HG03432 (cell line): ENCODE results near the gene TCAP.
A peak's percentile ranks its signal among the peaks of the same experiment; 100 is the strongest.

Experiments
- ATAC-seq: cut with Tn5 transposase; IDR thresholded peaks from one replicate; pipeline ENCODE4 v1.9.1; 2021; ENCODE audit warnings: mild to moderate bottlenecking, moderate library complexity; ENCODE audit not compliant: unreplicated experiment

The TCAP gene

GRCh38 chr17:39666231-39666600, 1.1 kb downstream of the TCAP start:
- ATAC-seq, result no peak

- no peak for ATAC-seq
These were observed 1.6 kb downstream of the TCAP start for GRCh38 chr17:39666601-39667261.

DNA sequence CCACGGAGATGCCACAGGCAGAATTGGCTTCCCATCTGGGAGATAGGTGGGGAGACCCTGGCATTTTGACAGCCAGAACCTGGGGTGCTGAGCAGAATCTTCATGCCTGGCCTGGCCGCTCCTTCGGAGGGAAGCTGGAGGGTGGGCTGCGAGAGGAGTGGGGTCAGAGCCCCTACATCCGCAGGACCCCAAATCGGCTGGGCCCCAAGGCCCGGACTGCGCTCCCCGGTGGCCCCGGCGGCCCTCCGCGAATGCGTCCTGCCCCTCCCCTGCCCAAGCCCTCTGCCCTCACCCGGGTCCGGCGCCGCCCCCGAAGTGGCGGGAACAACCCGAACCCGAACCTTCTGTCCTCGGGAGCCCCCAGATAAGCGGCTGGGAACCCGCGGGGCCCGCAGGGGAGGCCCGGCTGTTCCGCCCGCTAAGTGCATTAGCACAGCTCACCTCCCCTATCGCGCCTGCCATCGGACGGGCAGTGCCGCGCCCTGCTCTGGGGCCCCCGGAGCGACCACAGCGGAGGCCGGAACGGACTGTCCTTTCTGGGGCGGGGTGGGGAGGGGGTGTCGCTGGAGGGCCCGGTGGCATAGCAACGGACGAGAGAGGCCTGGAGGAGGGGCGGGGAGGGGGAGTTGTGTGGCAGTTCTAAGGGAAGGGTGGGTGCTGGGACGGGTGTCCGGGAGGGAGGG, 2.3 kb downstream of the TCAP start:
- ATAC-seq, result no peak

- no peak for ATAC-seq
These were observed 3.1 kb downstream of the TCAP start, which contains the start of gene PNMT for GRCh38 chr17:39667945-39668924. PNMT (plus strand) TSS chr17:39668453; CDS start chr17:39668476, 23 bp downstream.

- ATAC-seq, result no peak
These were observed 5.0 kb downstream of the TCAP start for GRCh38 chr17:39669897-39670735.

DNA sequence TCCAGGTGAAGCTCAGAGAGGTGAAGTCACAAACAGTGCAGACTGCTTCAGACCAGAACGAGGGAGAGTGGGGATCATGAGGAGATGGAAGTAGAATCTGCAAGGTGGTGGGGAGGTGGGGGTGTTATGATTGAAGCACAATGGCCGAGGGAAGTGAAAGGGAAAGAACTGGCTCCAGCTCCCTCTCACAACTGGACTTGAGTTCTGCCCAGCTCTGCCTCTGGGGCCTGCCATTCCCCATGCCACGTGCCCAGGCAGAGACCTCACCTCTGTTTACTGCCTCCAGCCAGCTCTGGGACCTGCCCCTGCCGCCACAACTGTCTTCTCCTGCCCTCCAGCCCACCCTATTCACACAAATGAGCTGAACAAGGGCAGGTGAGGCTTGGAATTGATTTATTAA, 5.6 kb downstream of the TCAP start:
- ATAC-seq, result no peak

DNA sequence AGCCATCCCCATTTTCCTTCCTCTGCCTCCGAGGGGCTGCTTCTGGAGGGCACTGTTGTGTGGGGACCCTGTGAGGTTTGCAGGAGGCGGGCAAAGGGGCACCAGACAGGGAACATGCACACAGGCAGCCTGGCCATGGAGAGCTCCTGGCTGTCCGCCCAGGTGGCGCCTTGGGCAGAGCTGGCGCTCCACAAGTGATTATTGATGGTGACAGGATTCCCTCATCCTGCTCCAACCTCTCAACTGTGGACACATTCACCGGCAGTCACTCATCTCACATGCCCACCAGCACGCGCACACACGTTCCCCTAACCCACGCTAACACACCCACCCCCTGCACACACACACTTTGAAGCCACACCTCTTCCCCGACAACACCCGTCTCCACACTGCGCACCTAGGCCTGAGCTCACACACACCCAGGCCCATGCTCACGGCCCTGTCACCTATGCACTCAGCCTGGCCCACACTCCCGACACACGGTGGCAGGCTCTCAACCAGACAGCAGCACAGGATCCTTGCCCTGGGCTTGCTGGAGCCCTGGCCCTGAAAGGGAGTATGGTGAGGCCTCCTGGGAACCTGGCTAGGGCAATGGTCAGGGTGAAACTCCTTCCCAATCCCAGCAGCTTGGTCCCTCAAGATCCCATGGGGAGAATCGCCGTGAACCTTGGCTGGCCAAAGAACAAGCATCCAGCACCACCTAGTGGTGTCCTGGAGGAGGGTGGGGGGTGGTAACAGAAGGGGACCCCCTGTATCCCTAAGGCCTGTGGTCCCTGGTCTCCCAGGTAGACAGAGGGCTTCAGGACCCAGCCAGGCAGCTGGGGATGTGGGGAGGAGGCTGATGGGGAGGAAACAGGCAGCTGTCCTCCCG, 6.7 kb downstream of the TCAP start:
- no peak for ATAC-seq

GRCh38 chr17:39672522-39673334, 7.6 kb downstream of the TCAP start:
- ATAC-seq, result no peak

DNA sequence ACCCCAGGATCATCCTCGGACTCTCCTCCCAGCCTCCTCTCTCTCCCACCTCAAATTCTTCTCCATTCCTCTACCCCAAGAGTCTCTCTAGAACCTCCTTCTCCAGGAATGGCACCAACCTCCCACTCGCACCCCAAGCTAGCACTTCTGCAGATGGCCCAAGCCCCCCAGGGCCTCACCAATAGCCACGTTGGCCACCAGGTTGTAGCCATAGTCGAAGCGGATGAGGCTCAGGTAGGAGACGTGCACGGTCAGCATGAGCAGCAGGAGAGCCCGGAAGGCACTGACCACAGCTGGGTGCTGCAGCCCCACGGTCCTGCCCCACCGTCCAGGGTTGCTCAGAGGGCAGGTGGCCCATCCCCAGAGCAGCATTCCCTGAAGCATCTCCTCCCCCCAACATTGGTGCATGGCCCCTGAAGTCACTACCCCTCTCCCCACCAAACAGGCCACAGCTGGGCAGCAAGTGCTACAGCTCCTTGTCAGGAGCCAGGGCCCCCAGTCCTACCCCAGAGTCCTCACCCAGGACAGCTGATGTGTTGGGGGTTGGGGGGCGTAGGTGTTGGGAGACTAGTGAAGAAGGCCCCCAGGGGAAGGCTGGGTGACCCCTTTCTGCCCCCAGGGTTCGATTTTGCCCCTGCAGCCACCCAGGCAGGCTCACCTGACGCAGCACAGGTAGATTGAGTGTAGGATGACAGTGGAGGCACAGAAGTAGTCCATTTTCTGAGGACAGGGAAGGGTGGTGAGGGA, 8.4 kb downstream of the TCAP start:
- ATAC-seq, result no peak

DNA sequence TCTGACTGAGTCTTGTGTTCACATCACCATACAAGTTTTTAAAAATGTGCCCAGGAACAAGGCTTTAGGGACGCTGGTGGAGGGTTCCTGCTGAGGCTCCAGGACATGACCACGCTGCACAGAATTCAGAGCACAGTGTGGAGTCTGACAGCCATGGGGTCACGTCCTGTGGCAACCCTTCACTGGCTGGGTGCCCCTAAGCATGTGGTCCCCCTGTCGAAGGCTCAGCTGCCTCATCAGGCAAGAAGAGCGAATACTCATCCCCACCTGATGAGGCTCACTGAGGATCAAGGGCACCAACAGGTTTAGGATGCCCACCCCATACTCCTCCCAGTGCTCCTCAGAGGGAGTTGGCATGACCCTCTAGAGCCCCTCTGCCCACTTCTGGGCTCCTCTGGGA, 9.0 kb downstream of the TCAP start:
- no peak for ATAC-seq

DNA sequence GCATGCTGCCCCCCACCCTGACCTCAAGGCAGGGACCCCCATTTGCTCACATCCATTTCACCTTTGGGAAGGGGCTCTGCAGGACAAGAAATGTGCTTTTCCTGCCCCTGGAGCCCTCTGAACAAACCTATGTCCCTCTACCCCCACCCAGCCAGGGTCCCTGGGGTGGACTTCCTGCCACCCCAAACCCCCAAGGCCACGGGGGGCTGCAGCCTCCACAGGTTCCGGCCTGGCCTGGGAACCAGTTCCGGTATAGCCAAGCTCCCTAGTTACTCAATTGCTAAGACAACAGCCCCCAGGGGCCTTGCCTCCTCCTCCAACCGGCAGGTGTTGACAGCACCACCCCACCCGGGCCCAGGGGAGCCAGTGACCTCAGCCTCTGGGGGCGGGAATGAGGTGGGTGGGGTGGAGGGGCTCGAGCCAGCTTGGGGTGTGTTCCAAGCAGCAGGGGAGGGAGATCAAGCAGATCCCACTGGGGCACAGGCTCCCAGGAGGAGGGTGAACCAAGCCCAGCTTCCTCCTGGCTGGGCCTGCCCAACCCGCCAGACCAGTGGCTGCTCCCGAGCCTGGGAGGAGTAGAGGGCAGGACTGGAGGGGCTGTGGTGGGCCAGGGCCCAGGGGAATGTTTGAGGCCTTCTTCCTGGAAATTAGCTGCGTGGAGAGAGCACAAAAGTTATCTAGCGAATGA, 9.7 kb downstream of the TCAP start:
- no peak for ATAC-seq

DNA sequence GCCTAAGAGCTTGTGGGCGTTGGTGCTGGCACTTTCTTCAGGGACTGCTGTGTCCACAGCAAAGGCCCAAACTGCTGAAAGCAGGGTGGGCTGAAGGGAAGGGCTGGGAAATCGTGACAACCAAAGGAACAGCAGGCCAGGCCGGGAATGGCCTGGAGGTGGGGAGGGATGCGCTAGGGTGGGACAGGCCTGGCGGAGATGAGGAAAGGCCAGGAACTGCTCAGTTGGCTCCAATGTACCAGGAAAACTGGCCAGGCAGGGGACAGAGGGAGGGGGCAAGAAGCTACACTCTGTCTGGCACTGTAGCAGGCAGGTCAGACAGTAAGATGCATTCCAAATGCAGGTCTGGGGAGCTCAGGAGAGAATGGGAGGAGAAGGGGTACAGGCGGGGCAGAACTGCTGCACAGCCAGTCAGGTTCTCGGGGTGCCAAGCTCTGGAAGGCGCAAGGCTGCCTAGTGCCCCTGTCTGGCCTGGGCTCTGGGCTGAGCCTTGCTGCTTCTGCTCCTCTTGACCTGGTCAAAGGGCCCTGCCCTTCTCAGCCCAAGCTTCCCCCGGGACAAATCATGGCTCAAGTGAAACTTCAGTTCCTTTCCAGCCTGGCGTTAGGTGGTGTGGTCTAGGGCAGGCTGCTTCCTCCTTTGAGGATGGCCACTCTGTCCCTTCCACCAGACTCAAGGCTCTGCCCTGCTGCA, 10.4 kb downstream of the TCAP start:
- no peak for ATAC-seq

DNA sequence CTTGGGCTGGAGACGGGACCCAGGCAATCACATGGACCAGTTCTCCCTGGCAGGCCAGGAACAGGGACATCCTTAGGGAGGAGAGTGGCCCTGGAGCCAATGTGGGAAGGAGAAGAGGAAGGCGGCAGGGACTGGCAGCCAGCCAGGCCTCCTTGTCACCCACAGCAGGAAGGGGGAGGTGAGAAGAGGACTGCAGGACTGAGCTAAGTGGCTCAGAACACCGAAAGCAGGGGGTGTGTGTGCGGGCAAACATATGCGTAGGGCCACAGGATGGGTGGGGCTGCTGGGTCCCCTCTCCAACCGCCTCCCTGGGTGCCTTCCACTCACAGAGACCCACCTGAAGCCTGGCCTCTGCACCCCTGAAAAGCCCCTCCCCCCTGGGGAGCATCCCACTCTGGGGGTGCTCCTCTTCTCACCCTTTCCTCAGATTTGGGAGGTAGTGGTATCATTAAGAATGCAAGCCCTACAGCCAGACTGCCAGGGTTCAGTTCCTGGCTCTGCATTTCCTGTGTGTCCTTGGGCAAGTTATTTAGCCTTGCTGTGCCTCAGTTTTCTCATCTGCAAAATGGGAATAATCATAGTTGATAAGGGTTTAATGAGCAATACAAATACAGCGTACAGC, 11.2 kb downstream of the TCAP start:
- peak; percentile 50 for ATAC-seq

DNA sequence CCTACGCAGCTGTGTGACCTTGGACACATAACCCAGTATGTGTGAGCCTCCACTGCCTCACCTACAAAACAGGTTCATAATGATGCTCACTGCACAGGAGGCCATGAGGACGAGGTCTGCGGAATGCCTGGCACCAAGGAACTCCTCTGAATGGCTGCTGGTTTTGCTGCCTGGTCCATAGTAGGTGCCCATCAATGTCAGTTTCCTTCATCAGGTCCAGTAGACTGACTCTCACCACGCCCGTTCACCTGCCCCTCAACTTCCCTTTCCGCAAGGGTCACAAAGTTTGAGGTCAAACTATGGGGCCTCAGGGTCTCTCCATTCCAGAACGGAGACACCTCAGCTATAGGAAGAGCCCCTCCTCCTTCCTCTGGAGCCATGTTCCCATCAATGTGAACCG, 11.9 kb downstream of the TCAP start:
- no peak for ATAC-seq

DNA sequence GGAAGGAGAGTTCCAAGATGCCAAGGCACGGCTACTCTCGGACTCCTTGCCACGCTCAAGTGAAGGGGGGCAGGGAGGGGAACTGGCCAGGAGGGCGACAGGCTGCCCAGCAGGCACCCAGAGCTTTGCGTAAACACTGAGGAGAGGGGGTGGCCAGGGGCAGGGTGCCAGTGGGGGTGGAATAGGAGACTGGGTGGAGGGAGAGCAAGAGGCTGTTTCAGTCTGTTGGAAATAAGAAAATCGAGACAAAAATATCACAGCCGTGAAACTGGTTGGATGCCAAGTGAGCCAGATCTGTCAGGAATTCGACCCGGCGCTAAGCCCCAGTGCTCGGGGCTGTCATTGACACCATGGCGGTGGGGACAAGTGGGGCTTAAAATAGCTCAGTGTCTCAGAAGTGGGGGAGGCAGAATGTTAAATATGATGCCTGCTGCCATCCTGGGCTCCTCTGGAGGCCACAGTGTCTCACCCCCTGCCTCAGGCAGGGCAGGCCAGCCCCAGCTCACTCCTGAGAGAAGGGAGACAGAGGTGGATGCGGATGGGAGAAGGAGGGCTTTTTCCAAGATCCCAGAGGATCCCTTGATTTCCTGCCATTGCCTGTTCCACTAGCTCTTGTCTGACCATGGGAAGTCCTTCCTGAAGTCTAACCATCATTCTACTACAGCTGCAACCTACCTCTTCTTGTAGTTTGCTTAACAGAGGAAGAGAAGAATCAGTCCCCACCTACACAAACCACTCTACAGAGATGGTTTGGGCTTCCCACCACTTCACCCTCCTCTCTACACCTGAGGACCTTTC, 12.6 kb downstream of the TCAP start:
- no peak for ATAC-seq
